Measurements from ENCODE around the gene MRTFA. TPM values are rescaled to one million over a fixed set of nuclear protein-coding genes. Genes with fewer than 3 reads are reported as not detected.
A peak's percentile ranks its signal among the peaks of the same experiment; 100 is the strongest.
"Not testable (repeated sequence)": the region's sequence is repeated elsewhere in the genome, so short reads cannot be mapped to it uniquely, and the experiment has no call there.

The MRTFA gene
- total RNA-seq, 4 donors from 2014 or later, result 32.6 to 173 (median 76.1) TPM

GRCh38 chr22:40544758-40545157 lies 91.8 kb downstream of the MRTFA start:
- no peak for TF ChIP-seq CTCF (IDR thresholded peaks at IDR 0.05)
- H3K9me3 ChIP-seq, result no peaks in the 10 kb centered on the region
- H3K4me1 ChIP-seq, result peaks cover 0 to 6% of the 10 kb centered on the region in 2 donors
- no peaks in the 10 kb centered on the region for H3K27me3 ChIP-seq
- no peak for DNase-seq
- H3K27ac ChIP-seq, result no peak overlapping the region
- no peak overlapping the region for H3K4me3 ChIP-seq
- intact Hi-C loops (cut with DNase I; ENCODE audit: low total_unique reads), result loop anchor here (5.0 kb wide), 1 partner anchor 83 kb away; no protein-coding TSS in a partner anchor
- H3K36me3 ChIP-seq, result no peaks in the 10 kb centered on the region

DNA sequence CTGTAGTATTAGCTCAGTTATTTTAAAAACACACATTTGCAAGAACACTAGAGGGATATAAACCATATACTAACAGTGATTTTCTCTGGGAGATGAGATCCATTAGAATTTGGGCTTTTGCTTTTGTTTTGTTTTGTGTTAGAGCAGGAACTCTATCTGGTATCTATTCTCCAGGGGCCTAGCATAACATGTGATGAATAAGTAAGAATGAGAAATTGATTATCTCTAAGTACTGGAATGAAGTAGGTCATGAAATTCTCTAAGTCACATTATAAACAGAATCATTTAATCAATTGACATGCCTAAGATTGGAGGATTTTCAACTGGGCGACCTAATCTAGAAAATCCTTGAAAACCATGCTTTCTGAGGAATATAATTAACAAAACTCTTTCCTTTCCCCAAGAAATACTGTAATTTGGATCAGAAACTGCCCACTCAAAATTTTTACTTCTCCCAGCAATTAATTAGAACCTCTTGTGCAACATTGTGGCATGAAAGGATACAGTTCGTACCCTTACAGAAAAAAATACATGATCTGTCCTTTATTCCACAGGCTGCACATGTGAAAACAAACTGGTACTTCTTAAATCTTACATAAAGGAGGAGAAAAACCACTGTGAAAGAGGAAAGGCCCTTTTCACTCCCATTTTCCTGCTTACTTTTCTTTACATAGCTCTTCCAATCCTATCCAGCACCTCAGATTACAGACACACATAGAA lies 93.5 kb downstream of the MRTFA start:
- Histone ChIP-seq H3K4me1 (peaks cover 0 to 6% of the 10 kb centered on the region in 2 donors), H3K36me3 (no peaks in the 10 kb centered on the region), H3K27me3 (no peaks in the 10 kb centered on the region), H3K4me3 (no peak overlapping the region), H3K27ac (peak overlapping the region in 1 of 2 donors; percentile 31), H3K9me3 (no peaks in the 10 kb centered on the region)
- TF ChIP-seq CTCF (IDR thresholded peaks at IDR 0.05) (no peak), POLR2A (IDR thresholded peaks at IDR 0.05) (no peak)
- DNase-seq, result no peak
- intact Hi-C loops (cut with DNase I; ENCODE audit: low total_unique reads), result loop anchor here (5.0 kb wide), 1 partner anchor 84 kb away; no protein-coding TSS in a partner anchor

GRCh38 chr22:40541300-40541699 lies 95.2 kb downstream of the MRTFA start:
- Histone ChIP-seq H3K9me3 (no peaks in the 10 kb centered on the region), H3K27ac (no peak overlapping the region), H3K27me3 (no peaks in the 10 kb centered on the region), H3K36me3 (no peaks in the 10 kb centered on the region), H3K4me1 (peaks cover 0 to 6% of the 10 kb centered on the region in 2 donors), H3K4me3 (no peak overlapping the region)
- no peak for TF ChIP-seq POLR2A (IDR thresholded peaks at IDR 0.05)
- no peak for TF ChIP-seq CTCF (IDR thresholded peaks at IDR 0.05)
- intact Hi-C loops (cut with DNase I; ENCODE audit: low total_unique reads), result loop anchor here (5.0 kb wide), 1 partner anchor 86 kb away; no protein-coding TSS in a partner anchor
- no peak for DNase-seq

DNA sequence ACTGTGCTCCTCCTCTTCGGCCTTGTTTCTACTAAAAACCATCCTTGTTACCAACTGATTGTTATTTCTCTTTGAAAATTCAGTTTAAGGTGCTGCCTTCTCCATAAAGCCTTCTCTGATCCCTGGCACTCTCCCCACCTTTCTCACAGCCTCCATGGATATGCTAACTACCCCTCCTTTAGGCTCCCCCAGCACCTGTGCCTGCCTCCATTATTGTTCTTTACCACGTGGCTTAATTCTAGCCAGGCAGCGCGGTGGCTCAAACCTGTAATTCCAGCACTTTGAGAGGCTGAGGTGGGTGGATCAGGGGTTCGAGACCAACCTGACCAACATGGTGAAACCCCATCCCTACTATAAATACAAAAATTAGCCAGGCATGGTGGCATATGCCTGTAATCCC lies 96.3 kb downstream of the MRTFA start:
- TF ChIP-seq CTCF (IDR thresholded peaks at IDR 0.05) (no peak), POLR2A (IDR thresholded peaks at IDR 0.05) (no peak)
- H3K27ac ChIP-seq, result no peak overlapping the region
- H3K4me3 ChIP-seq, result no peak overlapping the region
- H3K4me1 ChIP-seq, result peaks cover 0 to 6% of the 10 kb centered on the region in 2 donors
- intact Hi-C loops (cut with DNase I; ENCODE audit: low total_unique reads), result loop anchor here (5.0 kb wide), 1 partner anchor 87 kb away; no protein-coding TSS in a partner anchor
- no peaks in the 10 kb centered on the region for H3K36me3 ChIP-seq
- DNase-seq, result no peak
- H3K27me3 ChIP-seq, result no peaks in the 10 kb centered on the region
- H3K9me3 ChIP-seq, result no peaks in the 10 kb centered on the region

DNA sequence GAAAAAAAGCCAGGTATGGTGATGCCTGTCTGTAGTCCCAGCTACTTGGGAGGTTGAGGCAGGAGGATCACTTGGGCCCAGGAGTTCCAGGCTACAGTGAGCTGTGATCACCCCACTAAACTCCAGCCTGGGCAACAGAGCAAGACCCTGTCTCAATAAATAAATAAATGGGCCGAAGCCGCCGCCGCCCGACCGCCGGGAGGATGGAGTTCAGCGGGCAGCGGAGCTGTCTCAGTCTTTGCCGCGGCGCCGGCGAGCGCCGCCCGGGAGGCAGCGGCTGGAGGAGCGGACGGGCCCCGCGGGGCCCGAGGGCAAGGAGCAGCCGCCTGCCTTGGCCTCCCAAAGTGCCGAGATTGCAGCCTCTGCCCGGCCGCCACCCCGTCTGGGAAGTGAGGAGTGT lies 100.4 kb downstream of the MRTFA start:
- H3K27ac ChIP-seq; DNase-seq; H3K27me3 ChIP-seq; intact Hi-C loops (cut with DNase I; ENCODE audit: low total_unique reads); H3K4me3 ChIP-seq; H3K36me3 ChIP-seq; H3K9me3 ChIP-seq: not testable (repeated sequence)
- H3K4me1 ChIP-seq, result peaks cover 4 to 14% of the 10 kb centered on the region in 2 donors

All from uterus (tissue), 4 donors.